IMR-90 (cell line): ENCODE results near the gene ABL1. TPM values are rescaled to one million over a fixed set of nuclear protein-coding genes. Genes with fewer than 3 reads are reported as not detected.

ENCODE experiments used
- ATAC-seq: fragments of 200-7000 bp; cut with Tn5 transposase; 2 replicates; pipeline ENCODE4 v1.9.1; 2020; ENCODE audit warnings: low read depth, mild to moderate bottlenecking, moderate library complexity
- BruUV-seq: library from RNA; stranded (reverse); fragments of 400-500 nt; replicated peaks from 2 replicates; lab custom pipeline; 2021; lab: Mats Ljungman, UMichigan
- CTCF ChIA-PET: fragments of 300-600 bp; formaldehyde crosslinking; extraction: SDS; loops from one replicate; lab custom pipeline; 2021; ENCODE audit warnings: antibody characterized with exemption; lab: Yijun Ruan, JAX
- POLR2A ChIA-PET: fragments of 300-600 bp; sonication (Branson Sonifier 250); formaldehyde crosslinking; loops from one replicate; lab custom pipeline; 2022; ENCODE audit warnings: antibody characterized with exemption; ENCODE audit not compliant: unreplicated experiment; lab: Charles Lee
- DNase-seq: peaks from one replicate; pipeline ENCODE4 v3.0.0; 2013
- H2AFZ ChIP-seq: replicated peaks from 2 replicates; pipeline ENCODE3; 2013; ENCODE audit warnings: low read length, mild to moderate bottlenecking; ENCODE audit not compliant: poor library complexity
- H2AK5ac ChIP-seq: 2 replicates; pipeline ENCODE4 v1.6.1; 2013; ENCODE audit warnings: low read depth, low read length, inconsistent platforms
- H2AK9ac ChIP-seq: replicated peaks from 2 replicates; pipeline ENCODE3; 2013; ENCODE audit warnings: mild to moderate bottlenecking, low read depth, low read length, moderate library complexity; ENCODE audit not compliant: poor library complexity
- H2BK120ac ChIP-seq: 2 replicates; pipeline ENCODE4 v1.6.1; 2013; ENCODE audit warnings: low read depth, low read length, inconsistent platforms
- H2BK15ac ChIP-seq: 3 replicates; pipeline ENCODE4 v1.6.1; 2013; ENCODE audit warnings: low read depth, low read length, inconsistent platforms
- H2BK20ac ChIP-seq: 2 replicates; pipeline ENCODE4 v1.6.1; 2013; ENCODE audit warnings: low read depth, mild to moderate bottlenecking, inconsistent platforms, low read length, moderate library complexity
- H2BK5ac ChIP-seq: 2 replicates; pipeline ENCODE4 v1.6.1; 2013; ENCODE audit warnings: mild to moderate bottlenecking, low read depth, low read length, inconsistent platforms; ENCODE audit not compliant: poor library complexity, severe bottlenecking
- H3K14ac ChIP-seq: replicated peaks from 2 replicates; pipeline ENCODE4 v1.6.1; 2013; ENCODE audit warnings: low read depth, low read length, inconsistent platforms
- H3K18ac ChIP-seq: 2 replicates; pipeline ENCODE4 v1.6.1; 2013; ENCODE audit warnings: low read depth, low read length, control low read depth
- H3K23ac ChIP-seq: 2 replicates; pipeline ENCODE4 v1.6.1; 2013; ENCODE audit warnings: low read depth, low read length, inconsistent platforms
- H3K27ac ChIP-seq: 2 replicates; pipeline ENCODE4 v1.5.1; 2013; ENCODE audit warnings: mild to moderate bottlenecking, control low read depth, low read length; ENCODE audit not compliant: insufficient read depth
- H3K27me3 ChIP-seq: 2 replicates; pipeline ENCODE4 v1.6.1; 2013; ENCODE audit warnings: low read length; ENCODE audit not compliant: control insufficient read depth, insufficient read depth
- H3K36me3 ChIP-seq: 2 replicates; pipeline ENCODE4 v1.6.1; 2013; ENCODE audit warnings: low read length, mixed read lengths; ENCODE audit not compliant: control insufficient read depth, insufficient read depth
- H3K4ac ChIP-seq: 2 replicates; pipeline ENCODE4 v1.6.1; 2013; ENCODE audit warnings: low read depth, low read length, inconsistent platforms
- H3K4me1 ChIP-seq: 2 replicates; pipeline ENCODE4 v1.6.1; 2013; ENCODE audit warnings: low read length, mixed read lengths; ENCODE audit not compliant: control insufficient read depth, insufficient read depth
- H3K4me2 ChIP-seq: 2 replicates; pipeline ENCODE4 v1.6.1; 2013; ENCODE audit warnings: low read depth, mild to moderate bottlenecking, control low read depth, low read length, moderate library complexity
- H3K4me3 ChIP-seq: 2 replicates; pipeline ENCODE4 v1.5.1; 2013; ENCODE audit warnings: low read depth, mild to moderate bottlenecking, control low read depth, low read length, moderate library complexity; ENCODE audit not compliant: insufficient read depth
- H3K56ac ChIP-seq: 2 replicates; pipeline ENCODE4 v1.6.1; 2013; ENCODE audit warnings: low read length, inconsistent platforms; ENCODE audit not compliant: insufficient read depth; ENCODE audit errors: extremely low read depth
- H3K79me1 ChIP-seq, 2 experiments: 2 replicates each; pipeline ENCODE4 v1.6.1; 2013; ENCODE audit warnings: low read length in 2 of 2, inconsistent platforms in 1 of 2, low read depth in 1 of 2
- H3K9ac ChIP-seq: 2 replicates; pipeline ENCODE4 v1.6.1; 2013; ENCODE audit warnings: low read depth, low read length, control low read depth
- H3K9me1 ChIP-seq: 2 replicates; pipeline ENCODE4 v1.6.1; 2013; ENCODE audit warnings: low read length, inconsistent platforms; ENCODE audit not compliant: insufficient read depth
- H3K9me3 ChIP-seq: 2 replicates; pipeline ENCODE4 v1.6.1; 2013; ENCODE audit warnings: low read length; ENCODE audit not compliant: control insufficient read depth, insufficient read depth
- H4K20me1 ChIP-seq: 2 replicates; pipeline ENCODE4 v1.6.1; 2013; ENCODE audit warnings: low read length, inconsistent platforms; ENCODE audit not compliant: insufficient read depth
- H4K5ac ChIP-seq: 2 replicates; pipeline ENCODE4 v1.6.1; 2013; ENCODE audit warnings: mild to moderate bottlenecking, low read depth, low read length, control low read depth
- H4K8ac ChIP-seq, 2 experiments: 2 replicates each; pipeline ENCODE4 v1.6.1; 2013; ENCODE audit warnings: low read depth in 2 of 2, low read length in 2 of 2, control low read depth in 1 of 2, inconsistent platforms in 1 of 2
- H4K91ac ChIP-seq: 2 replicates; pipeline ENCODE4 v1.6.1; 2013; ENCODE audit warnings: low read depth, low read length, inconsistent platforms; ENCODE audit not compliant: insufficient read depth
- BHLHE40 ChIP-seq: fragments of 150-350 bp; IDR thresholded peaks from 2 replicates; pipeline ENCODE4 v1.6.1; 2016; ENCODE audit warnings: mild to moderate bottlenecking, low read depth, low read length
- CHD1 ChIP-seq: IDR thresholded peaks from 2 replicates; pipeline ENCODE4 v1.6.1; 2012; ENCODE audit warnings: low read depth, low read length, improper control_type of control experiment
- CTCF ChIP-seq: conservative IDR thresholded peaks from 2 replicates; pipeline ENCODE4 v1.5.1; 2012; ENCODE audit warnings: mild to moderate bottlenecking, low read depth, low read length, improper control_type of control experiment
- ELK1 ChIP-seq: fragments of 150-350 bp; IDR thresholded peaks from 2 replicates; pipeline ENCODE4 v1.6.1; 2016; ENCODE audit warnings: low read depth, mild to moderate bottlenecking, low read length, moderate library complexity, borderline replicate concordance
- MAFK ChIP-seq: IDR thresholded peaks from 2 replicates; pipeline ENCODE4 v1.6.1; 2012; ENCODE audit warnings: low read depth, low read length, improper control_type of control experiment
- MAZ ChIP-seq: IDR thresholded peaks from 2 replicates; pipeline ENCODE4 v1.6.1; 2012; ENCODE audit warnings: low read depth, mild to moderate bottlenecking, low read length, improper control_type of control experiment, moderate library complexity, borderline replicate concordance
- MXI1 ChIP-seq: IDR thresholded peaks from 2 replicates; pipeline ENCODE4 v1.6.1; 2012; ENCODE audit warnings: low read depth, mild to moderate bottlenecking, low read length, moderate library complexity, borderline replicate concordance
- RCOR1 ChIP-seq: IDR thresholded peaks from 2 replicates; pipeline ENCODE4 v1.6.1; 2012; ENCODE audit warnings: mild to moderate bottlenecking, low read length, improper control_type of control experiment; ENCODE audit not compliant: insufficient replicate concordance
- USF2 ChIP-seq: fragments of 150-350 bp; IDR thresholded peaks from 2 replicates; pipeline ENCODE4 v1.6.1; 2017; ENCODE audit warnings: mild to moderate bottlenecking, antibody characterized with exemption, low read length, low read depth
- WGBS, 2 experiments: methylation state at CpG; one replicate each; pipeline versions ENCODE4 v1.1.5 to v1.1.7; 2013; ENCODE audit warnings: missing lambda C conversion rate in 2 of 2; ENCODE audit not compliant: insufficient read length in 1 of 2; ENCODE audit errors: extremely low coverage in 2 of 2; 5-methylcytosine and 5-hydroxymethylcytosine counted together
- dilution Hi-C: fragments of 300-500 bp; cut with HindIII; formaldehyde crosslinking; loops from one replicate; pipeline ENCODE4 v1.14.3; 2018; ENCODE audit warnings: low sequenced_read_pairs; ENCODE audit not compliant: unreplicated experiment
- in situ Hi-C: fragments of 300-500 bp; cut with MboI; formaldehyde crosslinking; loops from 3 replicates; pipeline ENCODE4 v1.14.3; 2019; ENCODE audit warnings: low sequenced_read_pairs, inconsistent platforms, mixed read lengths
- intact Hi-C: fragments of 100-400 bp; cut with micrococcal nuclease; formaldehyde crosslinking; loops from 2 replicates; pipeline ENCODE4 v1.10.0; 2022
- polyA plus RNA-seq, 3 experiments: library from polyadenylated mRNA; depleted of rRNA; stranded (reverse); fragments of >200 nt; gene quantifications; 2 replicates each; pipeline ENCODE4 v1.2.3, GENCODE V29; 2012; ENCODE audit warnings: low replicate concordance in 1 of 3
- total RNA-seq: library from RNA; depleted of rRNA; stranded (reverse); fragments of >200 nt; gene quantifications from 2 replicates; pipeline ENCODE4 v1.2.3, GENCODE V29; 2012

ABL1 gene
- total and polyA plus RNA-seq, 2 of the 4 experiments (the other 2 are of a cell fraction), result 33.7 to 49.1 TPM

- TF ChIP-seq RCOR1 (no peak), CHD1 (no peak), MAZ (no peak), MXI1 (no peak), ELK1 (no peak), USF2 (no peak), CTCF (no peak), MAFK (no peak), BHLHE40 (no peak)
- Histone ChIP-seq H3K9ac (no peak overlapping the region), H2AK5ac (no peak overlapping the region), H3K23ac (no peak overlapping the region), H3K9me1 (peaks cover 20% of the 10 kb centered on the region), H2BK120ac (no peak overlapping the region), H2BK5ac (no peak overlapping the region), H2BK15ac (no peak overlapping the region), H4K91ac (no peak overlapping the region), H2BK20ac (no peak overlapping the region), H3K18ac (no peak overlapping the region), H3K4me1 (peaks cover 22% of the 10 kb centered on the region), H2AFZ (no peak overlapping the region), H3K4ac (no peak overlapping the region), H3K4me2 (no peak overlapping the region), H3K9me3 (no peaks in the 10 kb centered on the region), H3K27ac (no peak overlapping the region), H3K4me3 (no peak overlapping the region), H4K8ac (no peak overlapping the region), H2AK9ac (no peak overlapping the region), H3K56ac (no peak overlapping the region), H4K20me1 (peaks cover 52% of the 10 kb centered on the region), H3K79me1 (peaks cover 12 to 71% of the 10 kb centered on the region in 2 experiments), H3K14ac (no peak overlapping the region), H4K5ac (no peak overlapping the region), H3K36me3 (peaks cover 37% of the 10 kb centered on the region), H3K27me3 (no peaks in the 10 kb centered on the region)
- intact Hi-C loops, result no loop called here
- ChIA-PET POLR2A (no interaction called here), CTCF (interaction anchor here (0.8 kb wide), 1 partner anchor 84 kb away, joined by 3 read pairs; no protein-coding TSS in a partner anchor)
- 100% methylated on average over 5 of the region's 9 CpGs; no CpG with 5 or more reads in 1 of the 2 experiments for WGBS, 2 experiments
- no peak for ATAC-seq
- DNase-seq, result no peak
- no TSS peak for BruUV-seq
- dilution Hi-C loops, result no loop called here
- in situ Hi-C loops, result loop anchor here (5.0 kb wide), 1 partner anchor 78 kb away; no protein-coding TSS in a partner anchor
Measured at GRCh38 chr9:130854835-130855234, 19.8 kb downstream of the ABL1 start.
